Activated T-cell treated with anti-CD3 and anti-CD28 coated beads, Interleukin-2, amount 50 U/mL, for 1 hour (primary cell): ENCODE measurements around the gene COX4I1.
"Not testable (repeated sequence)": the region's sequence is repeated elsewhere in the genome, so short reads cannot be mapped to it uniquely, and the experiment has no call there.

ENCODE experiments used
- DNase-seq: peaks from one replicate; pipeline ENCODE4 v3.0.0-alpha.2; 2020

Gene COX4I1

GRCh38 chr16:85826686-85827247, 27.3 kb downstream of the COX4I1 start:
- no peak for DNase-seq

- DNase-seq: no peak
Measured at GRCh38 chr16:85828166-85828565, 28.7 kb downstream of the COX4I1 start.

- DNase-seq: no peak
Measured at GRCh38 chr16:85829171-85829719, 29.8 kb downstream of the COX4I1 start.

- no peak for DNase-seq
Measured at GRCh38 chr16:85829751-85830445, 30.4 kb downstream of the COX4I1 start.

- DNase-seq: no peak
Measured at GRCh38 chr16:85830821-85831220, 31.3 kb downstream of the COX4I1 start.

GRCh38 chr16:85832570-85833218, 33.2 kb downstream of the COX4I1 start:
- no peak for DNase-seq

- DNase-seq: no peak
Measured at GRCh38 chr16:85833219-85833920, 33.9 kb downstream of the COX4I1 start.

GRCh38 chr16:85834741-85835140, 35.2 kb downstream of the COX4I1 start:
- no peak for DNase-seq

- DNase-seq: no peak
Measured at GRCh38 chr16:85835227-85835751, 35.8 kb downstream of the COX4I1 start.

- DNase-seq: no peak
Measured at GRCh38 chr16:85835956-85836705, 36.6 kb downstream of the COX4I1 start.

GRCh38 chr16:85836706-85837582, 37.4 kb downstream of the COX4I1 start:
- no peak for DNase-seq

GRCh38 chr16:85837654-85838053, 38.2 kb downstream of the COX4I1 start:
- not testable (repeated sequence) for DNase-seq

- DNase-seq: no peak
Measured at GRCh38 chr16:85838381-85838780, 38.9 kb downstream of the COX4I1 start.

GRCh38 chr16:85838876-85839585, 39.5 kb downstream of the COX4I1 start:
- DNase-seq: no peak

- DNase-seq: no peak
Measured at GRCh38 chr16:85839681-85840240, 40.3 kb downstream of the COX4I1 start.

GRCh38 chr16:85840395-85840794, 40.9 kb downstream of the COX4I1 start:
- no peak for DNase-seq

- no peak for DNase-seq
Measured at GRCh38 chr16:85840801-85841200, 41.3 kb downstream of the COX4I1 start.

- DNase-seq: no peak
Measured at GRCh38 chr16:85842435-85842834, 42.9 kb downstream of the COX4I1 start.

- no peak for DNase-seq
Measured at GRCh38 chr16:85842848-85843247, 43.4 kb downstream of the COX4I1 start.

GRCh38 chr16:85843471-85844168, 44.1 kb downstream of the COX4I1 start:
- DNase-seq: no peak
